Ovary (tissue), 9 donors: ENCODE measurements around the gene JPH3. TPM values are rescaled to one million over a fixed set of nuclear protein-coding genes. Genes with fewer than 3 reads are reported as not detected.

Experiments used
- DNase-seq, 5 donors: peaks; one replicate each; pipeline ENCODE4 v3.0.0-alpha.2; 2019 to 2020
- H3K27ac ChIP-seq, 2 donors: fragments of 200-600 bp; one replicate each; pipeline versions ENCODE4 v1.5.1 to v1.8.0; 2019 to 2022
- H3K27me3 ChIP-seq: fragments of 200-600 bp; one replicate; pipeline ENCODE4 v1.8.0; 2022
- H3K36me3 ChIP-seq: fragments of 200-600 bp; sonication (generic); one replicate; pipeline ENCODE4 v1.5.1; 2019
- H3K4me1 ChIP-seq: one replicate; pipeline ENCODE4 v1.8.1; 2013; ENCODE audit warnings: mild to moderate bottlenecking, moderate library complexity; ENCODE audit not compliant: insufficient read depth
- H3K4me3 ChIP-seq: fragments of 200-600 bp; sonication (generic); one replicate; pipeline ENCODE4 v1.5.1; 2017
- H3K9me3 ChIP-seq, 2 donors: fragments of 200-600 bp in 1 of 2; sonication (generic) in 1 of 2; one replicate each; pipeline versions ENCODE4 v1.5.1 to v1.8.1; 2013 to 2019; ENCODE audit warnings: mild to moderate bottlenecking in 1 of 2, moderate library complexity in 1 of 2
- EP300 ChIP-seq: sonication (generic); formaldehyde crosslinking; IDR thresholded peaks from one replicate; pipeline ENCODE4 v1.6.1; 2017; ENCODE audit warnings: antibody characterized with exemption
- POLR2A ChIP-seq: fragments of 450-650 bp; IDR thresholded peaks from one replicate; pipeline ENCODE4 v1.6.1; 2017; ENCODE audit warnings: antibody characterized with exemption, mild to moderate bottlenecking, moderate library complexity
- WGBS, 3 donors: extraction: QIAGEN DNeasy Blood & Tissue Kit in 1 of 3; methylation state at CpG; one replicate each; pipeline versions ENCODE4 v1.1.5 to v1.1.7; 2013 to 2017; 5-methylcytosine and 5-hydroxymethylcytosine counted together
- intact Hi-C, 4 donors: fragments of 100-400 bp; cut with DNase I; formaldehyde crosslinking; loops; one replicate each; pipeline versions ENCODE4 v1.11.0 to v1.15.1; 2022 to 2023
- polyA plus RNA-seq, 2 donors: library from polyadenylated mRNA; stranded (reverse); fragments of 200-250 nt in 1 of 2; fragments of 350-450 nt in 1 of 2; fragmentation: Illumina TruSeq in 1 of 2; extraction: RNeasy Lipid Tissue Mini Kit (QIAGEN cat#74804) in 1 of 2; gene quantifications; one replicate each; pipeline ENCODE4 v1.2.3, GENCODE V29; 2013 to 2014
- total RNA-seq, 7 donors: library from RNA; depleted of rRNA in 2 of 7; stranded (reverse); fragments of >200 nt in 2 of 7; fragmentation: NEBNext Ultra II Directional in 3 of 7; extraction: Animal tissue kit (Norgen Biotek cat#: 25700) in 3 of 7; gene quantifications; one replicate each; pipeline versions ENCODE4 v1.1.0 to v1.2.4, GENCODE V29; 2016 to 2023
- TF ChIP-seq, protein P1 (sequence below), 3 donors: fragments of 450-650 bp in 2 of 3; fragments of 200-600 bp in 1 of 3; IDR thresholded peaks; one replicate each; pipeline versions ENCODE4 v1.5.1 to v1.8.0; 2016 to 2022; ENCODE audit warnings: antibody characterized with exemption in 3 of 3, mild to moderate bottlenecking in 1 of 3
- donor health status: DM: no; HTN: no; CAD: no; lungs with moderate emphysema.
- donor health status: DM: no; HTN: no; CAD: no.
- donor health status: Bipolar disorder and iron deficiency.
- donor health status: DM: yes; HTN: yes; CAD: no.
- donor health status: DM: no; HTN: no; CAD: no.
- donor health status: DM: yes; HTN: yes; CAD: no.

JPH3 gene
- total and polyA plus RNA-seq, 9 donors = 0.11 to 0.62 (median 0.30) TPM; not detected in 3

DNA sequence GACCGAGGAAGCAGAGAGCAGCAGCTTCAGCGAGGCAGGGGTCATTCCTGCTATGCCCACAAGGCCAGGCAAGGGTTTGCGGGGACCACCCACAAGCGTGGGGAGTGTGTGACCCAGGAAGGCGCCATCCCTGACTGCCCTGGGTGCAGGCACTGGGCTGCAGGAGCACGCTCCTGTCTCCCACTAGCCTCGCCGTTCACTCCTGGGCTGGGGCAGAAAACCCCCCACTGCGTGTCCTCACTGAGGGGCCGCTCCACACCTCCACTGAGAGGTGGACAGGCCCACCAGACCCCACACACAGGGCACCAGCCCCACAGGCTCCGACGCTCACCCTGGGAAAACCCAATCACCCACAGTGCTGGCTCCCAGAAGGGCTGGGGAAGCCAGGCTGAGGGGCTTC lies 107.4 kb downstream of the JPH3 start:
- no peak overlapping the region for H3K4me3 ChIP-seq
- WGBS, 3 donors = 93 to 97% (median 94%) methylated on average over 12 of the region's 12 CpGs
- intact Hi-C loops = no loop called here
- no peaks in the 10 kb centered on the region for H3K27me3 ChIP-seq
- no peaks in the 10 kb centered on the region for H3K9me3 ChIP-seq
- DNase-seq = no peak
- H3K36me3 ChIP-seq = no peaks in the 10 kb centered on the region
- no peak for TF ChIP-seq POLR2A
- TF ChIP-seq, protein P1, sequence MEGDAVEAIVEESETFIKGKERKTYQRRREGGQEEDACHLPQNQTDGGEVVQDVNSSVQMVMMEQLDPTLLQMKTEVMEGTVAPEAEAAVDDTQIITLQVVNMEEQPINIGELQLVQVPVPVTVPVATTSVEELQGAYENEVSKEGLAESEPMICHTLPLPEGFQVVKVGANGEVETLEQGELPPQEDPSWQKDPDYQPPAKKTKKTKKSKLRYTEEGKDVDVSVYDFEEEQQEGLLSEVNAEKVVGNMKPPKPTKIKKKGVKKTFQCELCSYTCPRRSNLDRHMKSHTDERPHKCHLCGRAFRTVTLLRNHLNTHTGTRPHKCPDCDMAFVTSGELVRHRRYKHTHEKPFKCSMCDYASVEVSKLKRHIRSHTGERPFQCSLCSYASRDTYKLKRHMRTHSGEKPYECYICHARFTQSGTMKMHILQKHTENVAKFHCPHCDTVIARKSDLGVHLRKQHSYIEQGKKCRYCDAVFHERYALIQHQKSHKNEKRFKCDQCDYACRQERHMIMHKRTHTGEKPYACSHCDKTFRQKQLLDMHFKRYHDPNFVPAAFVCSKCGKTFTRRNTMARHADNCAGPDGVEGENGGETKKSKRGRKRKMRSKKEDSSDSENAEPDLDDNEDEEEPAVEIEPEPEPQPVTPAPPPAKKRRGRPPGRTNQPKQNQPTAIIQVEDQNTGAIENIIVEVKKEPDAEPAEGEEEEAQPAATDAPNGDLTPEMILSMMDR (IDR thresholded peaks at IDR 0.05) = no peak
- TF ChIP-seq EP300 = no peak
- H3K4me1 ChIP-seq = no peaks in the 10 kb centered on the region
- no peak overlapping the region for H3K27ac ChIP-seq

DNA sequence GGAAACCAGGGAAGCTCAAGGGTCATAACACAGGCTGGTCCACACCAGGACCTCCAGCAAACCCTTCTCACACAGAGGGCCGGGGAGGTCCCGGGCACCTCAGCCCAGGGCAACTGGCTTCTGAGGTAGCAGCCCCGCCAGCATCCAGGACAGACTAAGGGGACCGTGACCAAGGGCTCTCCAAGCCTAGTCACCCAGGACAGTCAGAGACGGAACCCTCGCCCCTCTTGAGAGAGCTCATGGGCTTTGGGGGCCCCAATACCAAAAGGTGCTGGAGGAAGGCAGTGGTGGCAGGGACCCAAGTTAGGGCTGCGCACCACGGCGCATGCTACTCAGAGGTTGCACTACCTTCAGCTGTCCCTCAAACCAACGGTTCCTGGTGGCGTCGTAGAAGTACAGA lies 108.6 kb downstream of the JPH3 start:
- H3K36me3 ChIP-seq = no peaks in the 10 kb centered on the region

DNA sequence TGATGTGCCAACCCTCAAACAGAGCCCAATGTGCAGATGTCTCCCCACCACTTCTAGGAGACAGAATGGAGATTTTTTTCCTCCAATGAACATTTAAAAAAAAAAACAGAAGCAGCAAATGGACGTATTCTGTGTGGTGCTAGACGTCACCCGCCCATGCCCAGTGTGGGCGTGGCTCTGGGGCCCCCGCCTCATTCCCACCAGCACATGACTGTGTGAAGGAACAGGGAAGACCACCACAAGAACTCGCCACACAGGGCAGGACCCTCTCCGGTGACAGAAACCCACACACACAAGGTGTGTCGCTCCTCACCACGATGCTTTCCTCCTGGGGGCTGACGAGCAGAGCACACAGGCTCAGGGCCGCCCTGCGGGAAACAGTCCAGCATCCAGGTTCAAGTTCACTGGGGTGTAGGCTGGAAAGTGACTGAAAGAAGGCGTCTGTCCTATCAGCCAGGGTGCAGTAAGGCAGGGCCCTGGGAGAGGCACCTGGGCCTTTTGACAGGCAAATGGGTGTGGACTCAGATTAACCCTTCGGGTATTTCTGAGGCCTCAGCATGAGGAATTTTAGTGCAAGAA lies 110.0 kb downstream of the JPH3 start:
- DNase-seq = no peak
- H3K9me3 ChIP-seq = no peaks in the 10 kb centered on the region
- H3K27me3 ChIP-seq = no peaks in the 10 kb centered on the region
- 89 to 90% (median 89%) methylated on average over 14 of the region's 14 CpGs for WGBS, 3 donors
- intact Hi-C loops = no loop called here
- no peak overlapping the region for H3K4me3 ChIP-seq
- no peak for TF ChIP-seq POLR2A
- TF ChIP-seq, protein P1 (IDR thresholded peaks at IDR 0.05) = no peak
- TF ChIP-seq EP300 = no peak
- no peak overlapping the region for H3K27ac ChIP-seq
- no peaks in the 10 kb centered on the region for H3K4me1 ChIP-seq
- no peaks in the 10 kb centered on the region for H3K36me3 ChIP-seq

More for the DNA sequence above, 108.6 kb downstream of the JPH3 start:
- intact Hi-C loops = no loop called here
- 95 to 96% (median 96%) methylated on average over 12 of the region's 12 CpGs for WGBS, 3 donors
- H3K4me3 ChIP-seq = no peak overlapping the region
- H3K27ac ChIP-seq = no peak overlapping the region
- no peaks in the 10 kb centered on the region for H3K9me3 ChIP-seq
- TF ChIP-seq, protein P1 (IDR thresholded peaks at IDR 0.05) = no peak
- TF ChIP-seq POLR2A (no peak), EP300 (no peak)
- no peaks in the 10 kb centered on the region for H3K4me1 ChIP-seq
- no peaks in the 10 kb centered on the region for H3K27me3 ChIP-seq
- no peak for DNase-seq

DNA sequence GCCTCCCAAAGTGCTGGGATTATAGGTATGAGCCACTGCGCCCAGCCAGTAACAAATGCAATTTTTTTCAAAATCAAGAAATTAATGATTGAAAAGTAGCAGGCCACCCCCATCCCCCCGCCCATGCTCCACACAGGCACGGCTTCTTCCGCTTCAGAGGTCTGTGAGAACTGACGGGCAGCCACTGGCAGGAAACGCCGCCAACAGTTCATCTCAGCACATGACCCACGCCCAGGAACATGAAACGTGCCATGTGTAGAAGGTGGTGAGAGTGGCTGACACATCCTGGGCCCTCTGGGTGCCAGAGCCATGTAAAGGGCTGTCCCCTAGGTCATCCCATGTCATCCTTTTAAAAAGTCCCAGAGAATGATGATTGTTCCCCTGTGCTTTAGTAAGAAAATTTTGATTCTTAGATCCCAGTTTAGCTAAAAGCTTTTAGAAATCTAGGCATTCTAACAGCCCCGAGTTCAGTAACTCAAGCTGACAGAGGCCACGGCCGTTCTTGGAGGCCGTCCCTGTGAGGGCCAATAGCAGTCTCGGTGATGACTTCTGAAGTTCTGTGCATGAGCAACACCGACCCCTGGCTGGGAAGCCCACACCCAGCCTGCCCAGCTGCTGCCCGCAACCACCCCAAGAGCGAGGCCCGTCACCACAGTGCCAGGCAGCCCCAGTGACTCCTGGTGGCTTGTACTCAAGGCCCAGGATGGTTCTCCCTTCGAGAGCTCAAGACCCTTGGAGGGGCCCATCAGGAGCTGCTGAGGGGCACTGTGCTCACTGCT lies 111.3 kb downstream of the JPH3 start:
- no peak for DNase-seq
- TF ChIP-seq EP300 = no peak
- TF ChIP-seq, protein P1 (IDR thresholded peaks at IDR 0.05) = no peak
- no peak for TF ChIP-seq POLR2A
- no peaks in the 10 kb centered on the region for H3K4me1 ChIP-seq
- no peaks in the 10 kb centered on the region for H3K36me3 ChIP-seq
- intact Hi-C loops = no loop called here
- WGBS, 3 donors = 92 to 96% (median 92%) methylated on average over 18 to 19 of the region's 19 CpGs
- H3K27ac ChIP-seq = no peak overlapping the region
- H3K4me3 ChIP-seq = no peak overlapping the region
- no peaks in the 10 kb centered on the region for H3K9me3 ChIP-seq
- H3K27me3 ChIP-seq = no peaks in the 10 kb centered on the region
